H1 (cell line): ENCODE data around the gene PHF1. TPM values are rescaled to one million over a fixed set of nuclear protein-coding genes. Genes with fewer than 3 reads are reported as not detected.

Experiments
- CTCF ChIA-PET: fragments of 300-600 bp; sonication (Branson Sonifier 250); formaldehyde crosslinking; loops from one replicate; lab custom pipeline; 2021; ENCODE audit not compliant: partially characterized antibody; lab: Charles Lee
- POLR2A ChIA-PET: fragments of 300-600 bp; sonication (Branson Sonifier 250); formaldehyde crosslinking; loops from one replicate; lab custom pipeline; 2021; ENCODE audit warnings: inconsistent platforms; ENCODE audit not compliant: partially characterized antibody; lab: Charles Lee
- DNase-seq, 2 experiments: peaks; one replicate each; pipeline versions ENCODE4 v3.0.0 to v3.0.0-alpha.2; 2010 to 2022; ENCODE audit warnings: low spot score in 2 of 2, low read depth in 1 of 2, mixed read lengths in 1 of 2
- FAIRE-seq: peaks from 2 replicates; lab custom pipeline; 2011; peaks lifted over from hg19 to GRCh38; lab: Jason Lieb, UNC
- H2AFZ ChIP-seq: 2 replicates; pipeline ENCODE4 v1.8.1; 2012; ENCODE audit warnings: low read length, inconsistent platforms
- H2AK5ac ChIP-seq: 2 replicates; pipeline ENCODE4 v1.6.1; 2013; ENCODE audit warnings: low read depth, low read length
- H2BK120ac ChIP-seq: replicated peaks from 2 replicates; pipeline ENCODE3; 2013; ENCODE audit warnings: low read depth, low read length, inconsistent platforms
- H2BK12ac ChIP-seq: 2 replicates; pipeline ENCODE4 v1.6.1; 2013; ENCODE audit warnings: low read depth, low read length
- H2BK15ac ChIP-seq: 2 replicates; pipeline ENCODE4 v1.6.1; 2013; ENCODE audit warnings: low read length
- H2BK20ac ChIP-seq: 2 replicates; pipeline ENCODE4 v1.6.1; 2013; ENCODE audit warnings: low read length
- H2BK5ac ChIP-seq: 2 replicates; pipeline ENCODE4 v1.6.1; 2013; ENCODE audit warnings: low read depth, low read length
- H3K14ac ChIP-seq: 2 replicates; pipeline ENCODE4 v1.6.1; 2013; ENCODE audit warnings: inconsistent platforms; ENCODE audit not compliant: insufficient read length
- H3K18ac ChIP-seq: 2 replicates; pipeline ENCODE4 v1.6.1; 2013; ENCODE audit warnings: low read length; ENCODE audit errors: extremely low read depth
- H3K23ac ChIP-seq: 2 replicates; pipeline ENCODE4 v1.6.1; 2013; ENCODE audit warnings: inconsistent platforms; ENCODE audit not compliant: insufficient read length
- H3K23me2 ChIP-seq: 2 replicates; pipeline ENCODE4 v1.6.1; 2013; ENCODE audit warnings: low read depth, low read length
- H3K27ac ChIP-seq: 2 replicates; pipeline ENCODE4 v1.6.1; 2011; ENCODE audit warnings: low read depth, low read length, inconsistent platforms
- H3K27me3 ChIP-seq, 4 experiments: replicated peaks in 1 of 4; 1 replicate in 1 of 4; 2 replicates in 3 of 4; pipeline versions ENCODE4 v1.6.1 to v1.8.1; 2011 to 2013; ENCODE audit warnings: low read length in 3 of 4, mild to moderate bottlenecking in 3 of 4, inconsistent platforms in 2 of 4, mixed read lengths in 2 of 4, moderate library complexity in 1 of 4; ENCODE audit not compliant: control insufficient read depth in 3 of 4, insufficient read depth in 3 of 4; ENCODE audit errors: extremely low read depth in 1 of 4
- H3K36me3 ChIP-seq, 4 experiments: 2 replicates each; pipeline versions ENCODE4 v1.6.1 to v1.8.1; 2011 to 2013; ENCODE audit warnings: mild to moderate bottlenecking in 4 of 4, low read length in 3 of 4, moderate library complexity in 2 of 4, control low read depth in 1 of 4, inconsistent platforms in 1 of 4; ENCODE audit not compliant: insufficient read depth in 4 of 4, control insufficient read depth in 2 of 4
- H3K4ac ChIP-seq: replicated peaks from 2 replicates; pipeline ENCODE3; 2013; ENCODE audit warnings: low read length, low read depth, mixed read lengths, inconsistent platforms; ENCODE audit not compliant: insufficient read length
- H3K4me1 ChIP-seq, 4 experiments: replicated peaks in 1 of 4; 1 replicate in 1 of 4; 2 replicates in 3 of 4; pipeline versions ENCODE4 v1.6.1 to v1.8.1; 2011 to 2013; ENCODE audit warnings: low read length in 3 of 4, inconsistent platforms in 2 of 4, mixed read lengths in 1 of 4; ENCODE audit not compliant: insufficient read depth in 4 of 4, control insufficient read depth in 3 of 4
- H3K4me2 ChIP-seq, 2 experiments: 2 replicates each; pipeline versions ENCODE4 v1.6.1 to v1.8.1; 2011 to 2013; ENCODE audit warnings: low read depth in 2 of 2, low read length in 2 of 2, control low read depth in 1 of 2, inconsistent platforms in 1 of 2, mild to moderate bottlenecking in 1 of 2; ENCODE audit not compliant: insufficient read depth in 1 of 2
- H3K4me3 ChIP-seq, 4 experiments: fragments of 200-600, 300-600 bp in 1 of 4; sonication (generic), shearing (Covaris generic), sonication (Bioruptor Twin) in 1 of 4; 2 replicates each; pipeline versions ENCODE4 v1.5.1 to v1.8.1; 2011 to 2016; ENCODE audit warnings: low read length in 4 of 4, low read depth in 3 of 4, control low read depth in 2 of 4, inconsistent platforms in 2 of 4, mild to moderate bottlenecking in 2 of 4, mixed read lengths in 1 of 4, moderate library complexity in 1 of 4; ENCODE audit not compliant: insufficient read depth in 2 of 4; ENCODE audit errors: extremely low read depth in 1 of 4
- H3K56ac ChIP-seq: replicated peaks from 2 replicates; pipeline ENCODE3; 2013; ENCODE audit warnings: low read depth, mild to moderate bottlenecking, mixed read lengths, low read length, inconsistent platforms; ENCODE audit not compliant: insufficient read length
- H3K79me1 ChIP-seq: 2 replicates; pipeline ENCODE4 v1.6.1; 2013; ENCODE audit warnings: low read depth, low read length, control low read depth
- H3K79me2 ChIP-seq, 2 experiments: 2 replicates each; pipeline versions ENCODE4 v1.6.1 to v1.8.1; 2012 to 2013; ENCODE audit warnings: low read length in 2 of 2, mild to moderate bottlenecking in 2 of 2, inconsistent platforms in 1 of 2; ENCODE audit not compliant: insufficient read depth in 2 of 2, control insufficient read depth in 1 of 2
- H3K9ac ChIP-seq, 4 experiments: replicated peaks in 1 of 4; 1 replicate in 1 of 4; 2 replicates in 3 of 4; pipeline versions ENCODE4 v1.6.1 to v1.8.1; 2011 to 2013; ENCODE audit warnings: low read depth in 3 of 4, low read length in 3 of 4, control low read depth in 2 of 4, mild to moderate bottlenecking in 2 of 4, moderate library complexity in 2 of 4, inconsistent platforms in 1 of 4; ENCODE audit errors: extremely low read depth in 1 of 4
- H3K9me3 ChIP-seq, 2 experiments: 2 replicates each; pipeline versions ENCODE4 v1.6.1 to v1.8.1; 2012 to 2013; ENCODE audit warnings: mild to moderate bottlenecking in 2 of 2, moderate library complexity in 2 of 2, control low read depth in 1 of 2, inconsistent platforms in 1 of 2, low read depth in 1 of 2, low read length in 1 of 2, mixed read lengths in 1 of 2; ENCODE audit not compliant: insufficient read depth in 2 of 2
- H4K20me1 ChIP-seq, 2 experiments: replicated peaks in 1 of 2; 2 replicates each; pipeline versions ENCODE3 to v1.8.1; 2011 to 2013; ENCODE audit warnings: inconsistent platforms in 2 of 2, low read length in 2 of 2, mild to moderate bottlenecking in 1 of 2; ENCODE audit not compliant: insufficient read depth in 2 of 2, control insufficient read depth in 1 of 2
- H4K5ac ChIP-seq: 2 replicates; pipeline ENCODE4 v1.6.1; 2013; ENCODE audit warnings: low read length, low read depth, mixed read lengths, inconsistent platforms; ENCODE audit not compliant: insufficient read length
- H4K8ac ChIP-seq: 2 replicates; pipeline ENCODE4 v1.8.0; 2013; ENCODE audit warnings: mild to moderate bottlenecking, moderate library complexity, low read length, inconsistent platforms; ENCODE audit not compliant: insufficient read depth; ENCODE audit errors: extremely low read depth
- H4K91ac ChIP-seq: replicated peaks from 2 replicates; pipeline ENCODE3; 2013; ENCODE audit warnings: low read length, mixed read lengths, inconsistent platforms; ENCODE audit not compliant: insufficient read length
- BCL11A ChIP-seq, 2 experiments: IDR thresholded peaks; one replicate each; pipeline ENCODE4 v1.6.1; 2011; ENCODE audit warnings: low read depth in 2 of 2, low read length in 2 of 2, mild to moderate bottlenecking in 2 of 2
- FOSL1 ChIP-seq: IDR thresholded peaks from 2 replicates; pipeline ENCODE4 v1.6.1; 2011; ENCODE audit warnings: mild to moderate bottlenecking, low read depth, low read length, moderate library complexity; ENCODE audit not compliant: insufficient read depth
- HDAC6 ChIP-seq: IDR thresholded peaks from one replicate; pipeline ENCODE4 v1.7.1; 2012; ENCODE audit warnings: low read depth, mild to moderate bottlenecking, inconsistent platforms, low read length, moderate library complexity
- NANOG ChIP-seq: IDR thresholded peaks from 2 replicates; pipeline ENCODE4 v1.6.1; 2011; ENCODE audit warnings: low read length, low read depth, mild to moderate bottlenecking, inconsistent platforms; ENCODE audit not compliant: insufficient read depth, poor library complexity, severe bottlenecking
- POLR2A ChIP-seq, 2 experiments: IDR thresholded peaks; 1 replicate in 1 of 2; 2 replicates in 1 of 2; pipeline ENCODE4 v1.6.1; 2011; ENCODE audit warnings: low read depth in 2 of 2, low read length in 2 of 2, mild to moderate bottlenecking in 2 of 2; ENCODE audit errors: control extremely low read depth in 1 of 2
- RAD21 ChIP-seq, 2 experiments: IDR thresholded peaks in 1 of 2; conservative IDR thresholded peaks in 1 of 2; 2 replicates each; pipeline ENCODE4 v1.6.1; 2011; ENCODE audit warnings: low read depth in 2 of 2, low read length in 2 of 2, improper control_type of control experiment in 1 of 2, inconsistent platforms in 1 of 2, mild to moderate bottlenecking in 1 of 2, moderate library complexity in 1 of 2
- RBBP5 ChIP-seq: IDR thresholded peaks from 2 replicates; pipeline ENCODE4 v1.7.1; 2012; ENCODE audit warnings: low read depth, mild to moderate bottlenecking, inconsistent platforms, low read length, moderate library complexity, borderline replicate concordance
- RFX5 ChIP-seq: IDR thresholded peaks from 2 replicates; pipeline ENCODE4 v1.6.1; 2011; ENCODE audit warnings: low read depth, low read length, improper control_type of control experiment, borderline replicate concordance
- SAP30 ChIP-seq: fragments of 300-600 bp; sonication (generic); IDR thresholded peaks from 2 replicates; pipeline ENCODE4 v1.7.1; 2012; ENCODE audit warnings: low read length, moderate library complexity, mild to moderate bottlenecking, inconsistent platforms; ENCODE audit not compliant: insufficient read depth, insufficient replicate concordance
- TAF1 ChIP-seq: IDR thresholded peaks from 2 replicates; pipeline ENCODE4 v1.6.1; 2011; ENCODE audit warnings: mild to moderate bottlenecking, low read depth, low read length
- WGBS, 2 experiments: shearing (Covaris generic) in 1 of 2; methylation state at CpG; one replicate each; pipeline versions ENCODE4 v1.1.6 to v1.1.7; 2013 to 2015; ENCODE audit warnings: low lambda C conversion rate in 2 of 2, mixed read lengths in 2 of 2, inconsistent platforms in 1 of 2, low coverage in 1 of 2, missing lambda C conversion rate in 1 of 2; ENCODE audit not compliant: insufficient replicate concordance in 2 of 2, insufficient coverage in 1 of 2, insufficient read length in 1 of 2; ENCODE audit errors: extremely low coverage in 1 of 2, missing lambda C conversion rate in 1 of 2; 5-methylcytosine and 5-hydroxymethylcytosine counted together
- polyA plus RNA-seq, 7 experiments: library from polyadenylated mRNA; depleted of rRNA in 3 of 7; stranded (reverse) in 5 of 7; unstranded in 2 of 7; fragments of >200 nt in 5 of 7; fragments of 200-250 nt in 2 of 7; gene quantifications; 1 replicate in 5 of 7; 2 replicates in 1 of 7; 4 replicates in 1 of 7; pipeline versions ENCODE4 v1.2.1 to v1.2.3, GENCODE V29; 2011 to 2013; ENCODE audit warnings: missing spikeins in 2 of 7, mixed read lengths in 2 of 7
- total RNA-seq: library from RNA; stranded (reverse); fragmentation: NEBNext Ultra II Directional; extraction: Animal tissue kit (Norgen Biotek cat#: 25700); gene quantifications from 2 replicates; pipeline ENCODE4 v1.2.1, GENCODE V29; 2021
- TF ChIP-seq, protein P1 (sequence below), 3 experiments: IDR thresholded peaks; 1 replicate in 2 of 3; 2 replicates in 1 of 3; pipeline versions ENCODE4 v1.5.1 to v1.6.1; 2011; ENCODE audit warnings: low read length in 3 of 3, mild to moderate bottlenecking in 3 of 3, inconsistent platforms in 2 of 3, low read depth in 1 of 3, moderate library complexity in 1 of 3; ENCODE audit not compliant: insufficient read depth in 1 of 3; ENCODE audit errors: control extremely low read depth in 1 of 3

Gene PHF1
- total and polyA plus RNA-seq, 2 of the 8 experiments (the other 6 are each of a cell fraction or from before 2014, with no cell fraction given), result 47.3 to 78.6 TPM

DNA sequence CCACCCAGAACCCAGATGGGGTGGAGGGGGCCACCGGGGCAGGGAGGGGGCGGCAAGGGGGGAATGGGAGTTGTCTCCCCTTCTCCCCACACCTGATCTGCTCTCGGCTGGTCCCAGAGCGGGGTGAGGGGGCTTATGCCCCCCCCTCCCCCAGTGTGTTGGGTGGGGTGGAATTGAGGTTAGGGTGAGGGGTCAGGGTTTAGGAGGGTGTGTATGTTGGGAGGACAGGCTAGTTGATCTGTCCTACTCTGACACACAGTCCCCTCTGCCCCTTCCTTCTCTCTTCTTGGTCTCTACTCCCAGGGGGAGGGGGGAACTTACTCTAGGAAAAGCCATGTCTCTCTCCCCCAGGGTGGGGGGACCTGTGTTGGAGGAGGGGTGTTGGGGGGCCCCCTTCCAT lies 41.7 kb downstream of the PHF1 start:
- no peak for DNase-seq
- POLR2A ChIA-PET, result interaction anchor here (1.1 to 17.2 kb wide), 2 partner anchors 17 to 35 kb away, joined by 6 to 381 read pairs; partner anchors contain the start of gene CUTA
- no peak for TF ChIP-seq RBBP5
- TF ChIP-seq, protein P1, sequence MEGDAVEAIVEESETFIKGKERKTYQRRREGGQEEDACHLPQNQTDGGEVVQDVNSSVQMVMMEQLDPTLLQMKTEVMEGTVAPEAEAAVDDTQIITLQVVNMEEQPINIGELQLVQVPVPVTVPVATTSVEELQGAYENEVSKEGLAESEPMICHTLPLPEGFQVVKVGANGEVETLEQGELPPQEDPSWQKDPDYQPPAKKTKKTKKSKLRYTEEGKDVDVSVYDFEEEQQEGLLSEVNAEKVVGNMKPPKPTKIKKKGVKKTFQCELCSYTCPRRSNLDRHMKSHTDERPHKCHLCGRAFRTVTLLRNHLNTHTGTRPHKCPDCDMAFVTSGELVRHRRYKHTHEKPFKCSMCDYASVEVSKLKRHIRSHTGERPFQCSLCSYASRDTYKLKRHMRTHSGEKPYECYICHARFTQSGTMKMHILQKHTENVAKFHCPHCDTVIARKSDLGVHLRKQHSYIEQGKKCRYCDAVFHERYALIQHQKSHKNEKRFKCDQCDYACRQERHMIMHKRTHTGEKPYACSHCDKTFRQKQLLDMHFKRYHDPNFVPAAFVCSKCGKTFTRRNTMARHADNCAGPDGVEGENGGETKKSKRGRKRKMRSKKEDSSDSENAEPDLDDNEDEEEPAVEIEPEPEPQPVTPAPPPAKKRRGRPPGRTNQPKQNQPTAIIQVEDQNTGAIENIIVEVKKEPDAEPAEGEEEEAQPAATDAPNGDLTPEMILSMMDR (IDR thresholded peaks at IDR 0.05; ENCODE audit: control extremely low read depth in 1 of 3, insufficient read depth in 1 of 3, low read depth in 1 of 3, low read length in 3 of 3), result no peak
- no peak for TF ChIP-seq BCL11A (IDR thresholded peaks at IDR 0.05; ENCODE audit: low read depth in 2 of 2, low read length in 2 of 2)
- TF ChIP-seq FOSL1, result no peak
- TF ChIP-seq POLR2A (IDR thresholded peaks at IDR 0.05; ENCODE audit: control extremely low read depth in 1 of 2, low read depth in 2 of 2, low read length in 2 of 2), result no peak
- TF ChIP-seq SAP30, result no peak
- TF ChIP-seq RAD21 (IDR thresholded peaks at IDR 0.05 in 1 of 2, conservative IDR thresholded peaks at IDR 0.05 in 1 of 2; ENCODE audit: low read depth in 2 of 2, low read length in 2 of 2), result no peak
- no peak for TF ChIP-seq RFX5
- TF ChIP-seq NANOG, result no peak
- TF ChIP-seq HDAC6, result no peak
- no peak for TF ChIP-seq TAF1

More for the DNA sequence above, 41.7 kb downstream of the PHF1 start:
- Histone ChIP-seq H3K23me2 (peaks cover 9% of the 10 kb centered on the region), H2BK15ac (no peak overlapping the region), H3K4me3 (no peak overlapping the region), H3K23ac (no peak overlapping the region), H3K4me1 (peaks cover 0 to 5% (median 4%) of the 10 kb centered on the region in 4 experiments; a peak in 6 of 7 replicates), H3K27me3 (no peaks in the 10 kb centered on the region), H3K9ac (no peak overlapping the region), H3K79me1 (peaks cover 5% of the 10 kb centered on the region), H3K27ac (no peak overlapping the region), H2BK120ac (no peak overlapping the region), H4K5ac (no peak overlapping the region), H3K36me3 (peaks cover 32 to 58% (median 40%) of the 10 kb centered on the region in 4 experiments), H2BK20ac (no peak overlapping the region), H3K4ac (no peak overlapping the region), H3K9me3 (no peaks in the 10 kb centered on the region), H4K8ac (no peak overlapping the region), H2BK5ac (no peak overlapping the region), H3K56ac (no peak overlapping the region), H4K20me1 (peaks cover 6 to 8% of the 10 kb centered on the region in 2 experiments), H2AFZ (no peak overlapping the region), H4K91ac (no peak overlapping the region), H3K14ac (no peak overlapping the region), H2BK12ac (no peak overlapping the region), H2AK5ac (no peak overlapping the region), H3K4me2 (no peak overlapping the region), H3K79me2 (peaks cover 0 to 13% of the 10 kb centered on the region in 2 experiments; a peak in 2 of 4 replicates), H3K18ac (no peak overlapping the region)
- 90% methylated on average over 2 of the region's 4 CpGs; no CpG with 5 or more reads in 1 of the 2 experiments for WGBS, 2 experiments
- CTCF ChIA-PET, result interaction anchor here (0.6 kb wide), 1 partner anchor 28 kb away, joined by 3 read pairs; no protein-coding TSS in a partner anchor
- no peak for FAIRE-seq
